Fibroblast of pulmonary artery (primary cell): Measurements from ENCODE around the gene IFT20.

Experiments used
- DNase-seq: peaks from one replicate; pipeline ENCODE4 v3.0.0-alpha.2; 2010; ENCODE audit warnings: low read depth
- H3K4me3 ChIP-seq: replicated peaks from 2 replicates; pipeline ENCODE4 v1.5.1; 2011; ENCODE audit warnings: low read depth, mild to moderate bottlenecking, control low read depth, low read length, moderate library complexity
- TF ChIP-seq, protein P1 (sequence below): IDR thresholded peaks from 2 replicates; pipeline ENCODE4 v1.5.1; 2011; ENCODE audit warnings: mild to moderate bottlenecking, control low read depth, low read length, inconsistent platforms; ENCODE audit errors: missing control alignments

IFT20 gene

DNA sequence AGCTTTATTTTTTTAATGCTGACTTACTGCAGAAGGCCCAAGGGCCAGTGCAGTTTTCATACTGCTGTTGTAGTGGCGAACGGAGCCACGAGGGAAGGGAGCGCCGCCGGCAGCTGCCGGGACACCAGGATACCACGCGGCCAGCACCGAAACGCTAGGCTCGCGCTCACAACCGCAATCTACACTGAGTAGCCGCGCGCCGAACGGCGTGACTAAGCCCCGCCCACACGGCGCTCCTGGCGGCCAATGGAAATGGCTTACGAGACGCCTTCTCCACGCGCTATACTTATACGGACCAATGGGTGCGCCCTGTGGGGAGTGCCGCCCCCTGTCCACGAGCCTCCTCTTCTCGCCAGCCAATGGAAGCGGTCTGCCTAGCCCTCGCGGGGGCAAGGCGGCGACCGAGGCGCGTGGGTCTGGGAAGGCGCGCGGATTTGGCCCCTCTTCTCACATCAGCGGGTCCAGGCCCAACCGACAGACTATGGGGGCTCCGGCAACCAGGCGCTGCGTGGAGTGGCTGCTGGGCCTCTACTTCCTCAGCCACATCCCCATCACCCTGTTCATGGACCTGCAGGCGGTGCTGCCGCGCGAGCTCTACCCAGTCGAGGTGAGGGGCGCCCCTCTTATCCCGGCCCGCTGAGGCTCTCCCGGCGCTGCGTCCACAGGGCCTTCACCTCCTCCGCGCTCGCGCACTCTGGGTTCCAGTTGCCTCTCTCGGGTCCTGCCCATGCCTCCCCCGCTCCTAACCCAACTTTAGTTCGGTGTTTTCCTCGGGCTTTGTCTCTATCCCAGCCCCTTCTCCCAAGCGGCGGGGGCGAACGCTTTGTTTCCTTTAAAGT is 16.3 kb downstream of the IFT20 start, which contains the start of gene TMEM97:
Gene TMEM97, plus strand, starts transcription at position 442 of the 839 bp plus-strand sequence. Its CDS starts 40 bp downstream, at position 482.
- TF ChIP-seq, protein P1, sequence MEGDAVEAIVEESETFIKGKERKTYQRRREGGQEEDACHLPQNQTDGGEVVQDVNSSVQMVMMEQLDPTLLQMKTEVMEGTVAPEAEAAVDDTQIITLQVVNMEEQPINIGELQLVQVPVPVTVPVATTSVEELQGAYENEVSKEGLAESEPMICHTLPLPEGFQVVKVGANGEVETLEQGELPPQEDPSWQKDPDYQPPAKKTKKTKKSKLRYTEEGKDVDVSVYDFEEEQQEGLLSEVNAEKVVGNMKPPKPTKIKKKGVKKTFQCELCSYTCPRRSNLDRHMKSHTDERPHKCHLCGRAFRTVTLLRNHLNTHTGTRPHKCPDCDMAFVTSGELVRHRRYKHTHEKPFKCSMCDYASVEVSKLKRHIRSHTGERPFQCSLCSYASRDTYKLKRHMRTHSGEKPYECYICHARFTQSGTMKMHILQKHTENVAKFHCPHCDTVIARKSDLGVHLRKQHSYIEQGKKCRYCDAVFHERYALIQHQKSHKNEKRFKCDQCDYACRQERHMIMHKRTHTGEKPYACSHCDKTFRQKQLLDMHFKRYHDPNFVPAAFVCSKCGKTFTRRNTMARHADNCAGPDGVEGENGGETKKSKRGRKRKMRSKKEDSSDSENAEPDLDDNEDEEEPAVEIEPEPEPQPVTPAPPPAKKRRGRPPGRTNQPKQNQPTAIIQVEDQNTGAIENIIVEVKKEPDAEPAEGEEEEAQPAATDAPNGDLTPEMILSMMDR: no peak
- peak within 1 kb of the TSS; percentile 71 for H3K4me3 ChIP-seq

DNA sequence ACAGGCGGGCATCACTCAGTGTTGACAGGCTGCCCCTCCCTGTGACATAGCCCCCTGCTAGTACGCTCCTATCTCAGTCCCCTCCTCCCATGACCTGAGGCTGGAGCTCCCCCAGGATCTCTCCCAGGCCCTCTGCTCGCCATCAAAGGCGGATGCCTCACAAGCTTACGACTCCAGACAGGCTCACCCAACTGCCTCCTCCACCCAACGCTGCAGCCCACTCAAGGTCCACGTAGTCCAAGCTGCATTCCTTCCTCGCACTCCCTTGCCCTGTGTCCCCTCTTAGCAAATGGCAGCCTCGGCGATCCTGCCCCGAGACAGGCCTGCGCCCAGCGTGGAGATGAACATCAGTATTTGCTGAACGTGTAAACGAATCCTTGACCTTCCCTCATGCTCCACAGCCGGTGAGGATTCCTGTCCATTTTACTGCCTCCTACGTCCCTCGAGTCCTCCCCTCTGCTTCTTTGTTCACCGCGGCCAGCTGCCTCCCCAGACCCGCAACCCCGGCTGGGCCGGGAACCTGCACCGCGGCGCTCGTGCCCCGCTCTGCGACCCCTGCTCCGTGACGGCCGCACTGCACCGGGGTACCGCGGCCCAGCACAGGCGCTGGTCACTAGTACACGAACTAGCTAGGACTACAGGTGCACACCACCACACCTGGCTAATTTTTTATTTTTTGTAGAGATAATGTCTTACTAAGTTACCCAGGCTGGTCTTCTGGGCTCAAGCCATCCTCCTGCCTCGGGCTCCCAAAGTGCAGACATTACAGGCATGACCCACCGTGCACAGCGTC is 17.1 kb downstream of the IFT20 start:
- TF ChIP-seq, protein P1: no peak
- no peak for DNase-seq
- H3K4me3 ChIP-seq: peak overlapping the region; percentile 71

More for the DNA sequence above, 16.3 kb downstream of the IFT20 start, which contains the start of gene TMEM97:
- peak; percentile 97 for DNase-seq

DNA sequence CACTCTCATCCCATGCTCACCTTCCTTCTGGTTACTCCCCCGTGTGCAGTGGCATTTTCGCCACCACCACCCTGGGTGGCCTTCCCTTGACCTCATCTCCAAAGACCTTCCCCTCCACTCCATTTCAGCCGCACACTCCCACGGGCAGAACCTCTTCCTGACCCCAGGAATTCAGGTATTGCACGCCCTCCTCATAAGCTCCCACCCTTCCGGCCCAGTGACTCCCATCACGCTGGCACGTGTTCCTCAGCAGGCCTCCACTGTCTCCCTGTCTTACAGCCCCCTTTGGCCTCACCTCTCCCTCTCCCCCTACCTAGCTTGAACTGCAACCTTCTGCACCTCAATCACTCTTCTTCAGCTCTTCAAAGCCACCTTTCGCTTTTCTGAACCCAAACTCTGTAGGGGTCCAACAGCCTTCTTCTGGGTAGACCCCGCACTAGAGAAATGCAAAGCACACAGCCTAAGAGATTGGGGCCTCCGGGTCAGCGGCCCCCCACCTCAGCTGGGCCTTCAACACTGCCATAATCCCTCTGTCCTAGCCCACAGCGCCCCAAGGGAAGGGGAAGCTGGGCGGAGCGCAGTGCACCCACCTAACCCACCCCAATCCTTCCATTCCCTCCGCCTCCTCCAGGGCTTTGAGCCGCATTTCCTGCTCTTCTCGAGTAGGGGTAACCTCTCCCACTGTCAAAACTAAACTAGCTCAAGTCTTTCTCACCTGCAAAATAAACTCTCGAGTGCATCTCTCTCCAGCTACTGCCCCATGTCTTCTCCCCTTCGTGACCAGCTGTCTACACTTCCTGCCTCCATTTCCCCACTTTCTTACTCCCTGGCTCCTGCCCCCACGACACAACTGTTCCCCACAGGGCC is 17.9 kb downstream of the IFT20 start:
- H3K4me3 ChIP-seq: no peak overlapping the region
- TF ChIP-seq, protein P1: no peak
- no peak for DNase-seq

DNA sequence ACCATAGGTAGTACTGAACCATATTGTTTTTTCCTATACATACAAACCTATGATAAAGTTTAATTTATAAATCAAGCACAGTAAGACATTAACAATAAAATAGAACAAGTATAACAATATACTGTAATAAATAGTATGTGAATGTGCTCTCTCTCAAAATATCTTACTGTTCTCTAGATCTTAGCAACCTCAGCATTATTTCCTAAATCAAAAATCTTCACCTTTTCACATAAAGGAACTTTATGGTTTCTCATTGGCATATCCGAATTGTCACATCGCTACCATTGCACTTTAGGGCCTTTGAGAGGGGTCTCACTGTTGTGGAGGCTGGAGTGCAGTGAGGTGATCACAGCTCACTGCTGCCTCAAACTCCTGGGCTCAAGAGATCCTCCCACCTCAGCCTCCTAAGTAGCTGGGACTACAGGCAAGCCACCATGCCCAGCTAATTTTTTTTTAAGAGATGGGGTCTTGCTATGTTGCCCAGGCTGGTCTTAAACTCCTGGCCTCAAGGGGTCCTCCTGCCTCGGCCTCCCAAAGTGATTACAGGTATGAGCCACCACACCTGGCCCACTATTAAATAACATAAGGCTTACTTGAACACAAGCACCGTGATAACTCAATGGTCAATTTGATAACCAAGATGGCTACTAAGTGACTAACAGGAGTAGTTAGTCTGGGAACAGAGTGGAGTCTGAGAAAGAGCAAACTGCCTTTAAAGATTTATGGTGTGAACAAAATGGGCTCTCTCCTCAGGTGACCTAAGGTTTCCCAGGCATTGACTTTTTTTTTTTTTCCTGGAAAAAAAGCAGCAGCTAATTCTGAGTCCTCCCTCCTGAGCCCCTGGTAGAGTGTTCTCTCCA is 19.2 kb downstream of the IFT20 start:
- TF ChIP-seq, protein P1: no peak
- H3K4me3 ChIP-seq: no peak overlapping the region
- no peak for DNase-seq

DNA sequence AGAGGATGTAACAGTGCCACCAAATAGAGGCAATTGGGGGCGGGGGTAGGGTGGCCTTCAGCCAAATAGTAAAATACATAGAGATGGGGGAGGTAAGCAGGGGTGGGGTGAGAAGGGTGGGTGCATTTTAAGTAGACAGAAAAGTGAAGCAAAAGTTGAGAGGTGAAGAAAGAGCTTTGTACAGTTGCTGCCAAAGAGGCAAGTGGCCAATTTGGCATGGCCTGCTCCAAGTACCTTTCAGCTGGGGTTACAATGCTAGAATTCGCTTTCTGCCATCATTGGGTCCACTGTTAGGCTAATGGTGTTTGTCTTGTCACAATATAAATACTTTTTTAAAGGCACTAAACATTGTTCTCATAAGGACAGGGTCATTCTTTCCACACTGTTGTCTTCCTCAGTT is 21.4 kb downstream of the IFT20 start:
- H3K4me3 ChIP-seq: no peak overlapping the region
- TF ChIP-seq, protein P1: no peak
- DNase-seq: no peak
